Measurements from ENCODE around the gene DNASE1L2.

DNASE1L2 gene

DNA sequence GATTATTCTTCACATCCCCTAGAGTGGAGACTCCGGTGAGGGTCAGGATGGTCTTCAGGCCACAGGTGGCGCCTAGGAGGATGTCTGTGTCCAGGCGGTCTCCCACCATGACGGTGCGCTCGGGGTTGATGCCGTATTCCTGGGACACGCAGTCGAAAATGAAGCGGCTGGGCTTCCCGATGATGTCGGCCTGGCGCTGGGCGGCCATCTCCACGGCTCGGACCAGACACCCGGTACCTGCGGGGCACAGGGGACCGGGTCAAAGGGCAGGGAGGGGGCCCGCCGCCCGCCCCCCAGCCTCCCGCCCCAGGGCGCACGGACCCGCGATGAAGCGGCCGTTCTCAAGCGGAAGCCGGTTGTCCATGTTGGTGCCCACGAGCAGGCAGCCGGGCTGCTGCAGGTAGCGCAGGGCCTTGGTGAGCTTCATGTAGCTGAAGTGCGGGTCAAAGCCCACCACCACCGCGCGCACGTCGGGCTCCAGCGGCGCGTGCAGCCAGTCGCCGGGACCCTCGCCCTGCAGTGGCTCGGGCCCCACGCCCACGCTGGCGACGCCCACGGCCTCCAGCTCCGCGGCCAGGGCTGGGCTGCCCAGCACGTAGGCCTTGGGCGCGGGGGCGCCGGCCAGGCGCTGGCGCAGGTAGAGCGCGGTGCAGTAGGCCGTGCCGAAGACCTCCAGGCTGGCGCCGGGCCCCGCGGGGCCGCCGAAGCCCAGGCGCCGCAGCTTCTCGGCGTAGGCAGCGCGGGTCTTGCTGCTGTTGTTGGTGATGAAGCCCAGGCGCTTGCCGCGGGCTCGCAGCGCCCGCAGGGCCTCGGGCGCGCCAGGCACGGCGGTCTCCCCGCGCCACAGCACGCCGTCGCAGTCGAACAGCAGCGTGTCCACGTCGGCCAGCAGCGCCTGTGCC lies 22.2 kb upstream of the DNASE1L2 start:
- peak overlapping the region; percentile 73 for H3K4me3 ChIP-seq (ENCODE audit: low read depth, low read length)
- peaks cover 39% of the 10 kb centered on the region for H3K36me3 ChIP-seq
- peak overlapping the region; percentile 93 for H3K27ac ChIP-seq
- TF ChIP-seq, protein P1, sequence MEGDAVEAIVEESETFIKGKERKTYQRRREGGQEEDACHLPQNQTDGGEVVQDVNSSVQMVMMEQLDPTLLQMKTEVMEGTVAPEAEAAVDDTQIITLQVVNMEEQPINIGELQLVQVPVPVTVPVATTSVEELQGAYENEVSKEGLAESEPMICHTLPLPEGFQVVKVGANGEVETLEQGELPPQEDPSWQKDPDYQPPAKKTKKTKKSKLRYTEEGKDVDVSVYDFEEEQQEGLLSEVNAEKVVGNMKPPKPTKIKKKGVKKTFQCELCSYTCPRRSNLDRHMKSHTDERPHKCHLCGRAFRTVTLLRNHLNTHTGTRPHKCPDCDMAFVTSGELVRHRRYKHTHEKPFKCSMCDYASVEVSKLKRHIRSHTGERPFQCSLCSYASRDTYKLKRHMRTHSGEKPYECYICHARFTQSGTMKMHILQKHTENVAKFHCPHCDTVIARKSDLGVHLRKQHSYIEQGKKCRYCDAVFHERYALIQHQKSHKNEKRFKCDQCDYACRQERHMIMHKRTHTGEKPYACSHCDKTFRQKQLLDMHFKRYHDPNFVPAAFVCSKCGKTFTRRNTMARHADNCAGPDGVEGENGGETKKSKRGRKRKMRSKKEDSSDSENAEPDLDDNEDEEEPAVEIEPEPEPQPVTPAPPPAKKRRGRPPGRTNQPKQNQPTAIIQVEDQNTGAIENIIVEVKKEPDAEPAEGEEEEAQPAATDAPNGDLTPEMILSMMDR (IDR thresholded peaks at IDR 0.05; ENCODE audit: low read depth, low read length), result 0 out of 2 replicates have a peak, but pooled peaks have one; percentile 5
- H3K27me3 ChIP-seq (ENCODE audit: insufficient read depth, low read depth, severe bottlenecking), result no peaks in the 10 kb centered on the region
- H3K9me3 ChIP-seq (ENCODE audit: severe bottlenecking), result no peaks in the 10 kb centered on the region
- no peak for DNase-seq

DNA sequence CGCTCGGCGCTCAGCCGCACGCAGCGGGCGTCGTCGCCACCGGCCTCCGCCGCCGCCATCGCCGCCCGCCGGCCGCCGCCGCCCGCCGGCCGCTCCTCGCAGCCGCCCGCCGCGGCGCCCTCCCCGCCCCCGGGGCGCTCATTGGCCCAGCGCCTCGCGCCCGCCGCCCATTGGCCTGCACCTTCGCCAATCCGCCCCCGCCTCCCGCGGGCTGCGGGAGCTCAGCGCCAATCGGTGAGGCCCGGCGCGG lies 21.6 kb upstream of the DNASE1L2 start, which contains the start of gene PGP:
Gene PGP, minus strand, starts transcription at position 122 of the 250 bp plus-strand sequence. Its CDS starts 63 bp downstream, at position 59.
- H3K4me3 ChIP-seq (ENCODE audit: low read depth, low read length), result peak within 1 kb of the TSS; percentile 77
- TF ChIP-seq, protein P1 (IDR thresholded peaks at IDR 0.05; ENCODE audit: low read depth, low read length), result no peak
- H3K36me3 ChIP-seq, result peaks cover 33% of the 10 kb centered on the region
- no peaks in the 10 kb centered on the region for H3K27me3 ChIP-seq (ENCODE audit: insufficient read depth, low read depth, severe bottlenecking)
- no peak for DNase-seq
- H3K9me3 ChIP-seq (ENCODE audit: severe bottlenecking), result no peaks in the 10 kb centered on the region
- H3K27ac ChIP-seq, result peak within 1 kb of the TSS; percentile 96

DNA sequence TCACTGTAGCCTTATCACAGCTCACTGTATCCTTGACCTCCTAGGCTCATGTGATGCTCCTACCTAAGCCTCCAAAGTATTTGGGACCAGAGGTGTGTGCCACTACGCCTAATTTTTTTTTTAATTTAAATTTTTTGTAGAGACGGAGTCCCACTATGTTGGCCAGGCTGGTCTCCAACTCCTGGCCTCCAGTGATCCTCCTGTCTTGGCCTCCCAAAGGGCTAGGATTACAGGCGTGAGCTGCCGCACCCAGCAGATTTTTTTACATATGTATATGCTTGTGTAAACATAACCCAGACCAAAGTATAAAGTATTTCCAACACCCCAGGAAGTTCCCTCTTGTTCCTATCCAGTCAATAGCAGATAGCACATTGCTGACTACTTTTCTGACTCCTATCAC lies 19.9 kb upstream of the DNASE1L2 start:
- H3K27ac ChIP-seq, result peak overlapping the region; percentile 96
- no peak for DNase-seq
- H3K9me3 ChIP-seq (ENCODE audit: severe bottlenecking), result no peaks in the 10 kb centered on the region
- TF ChIP-seq, protein P1 (IDR thresholded peaks at IDR 0.05; ENCODE audit: low read depth, low read length), result no peak
- no peaks in the 10 kb centered on the region for H3K27me3 ChIP-seq (ENCODE audit: insufficient read depth, low read depth, severe bottlenecking)
- no peak overlapping the region for H3K4me3 ChIP-seq (ENCODE audit: low read depth, low read length)
- H3K36me3 ChIP-seq, result peaks cover 24% of the 10 kb centered on the region

DNA sequence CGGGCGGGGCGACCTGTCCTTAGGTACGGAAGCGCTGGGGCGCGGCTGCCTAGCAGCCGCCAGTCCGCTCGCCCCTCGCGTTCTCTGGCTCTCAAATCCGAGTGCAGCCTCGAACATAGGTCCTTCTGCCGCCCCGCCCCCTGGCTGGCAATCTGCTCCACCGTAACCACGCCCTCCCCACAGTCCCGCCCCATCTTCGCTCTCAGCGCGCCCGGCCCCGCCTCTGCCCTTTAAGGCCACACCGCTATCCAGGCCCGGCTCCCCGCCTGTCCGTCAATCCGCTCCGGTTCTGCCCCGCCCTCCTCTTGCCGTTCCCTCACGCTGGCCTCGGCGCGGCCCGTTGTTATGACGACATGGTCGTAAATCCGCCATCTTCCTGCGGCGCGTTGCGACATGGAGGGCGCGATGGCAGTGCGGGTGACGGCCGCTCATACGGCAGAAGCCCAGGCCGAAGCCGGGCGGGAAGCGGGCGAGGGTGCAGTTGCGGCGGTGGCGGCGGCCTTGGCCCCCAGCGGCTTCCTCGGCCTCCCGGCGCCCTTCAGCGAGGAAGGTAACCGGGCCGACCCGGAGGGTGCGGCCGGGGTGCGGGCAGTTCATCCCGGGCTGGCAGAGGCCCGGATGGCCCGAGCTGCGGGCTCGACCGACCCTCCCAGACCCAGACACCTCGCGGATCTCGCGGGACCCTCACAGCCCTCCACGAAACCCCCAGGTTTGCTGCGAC lies 12.9 kb upstream of the DNASE1L2 start, which contains the start of gene E4F1:
Gene E4F1, plus strand, starts transcription at position 371 of the 721 bp plus-strand sequence. Its CDS starts 23 bp downstream, at position 394.
- DNase-seq, result peak; percentile 100
- H3K27me3 ChIP-seq (ENCODE audit: insufficient read depth, low read depth, severe bottlenecking), result no peaks in the 10 kb centered on the region
- TF ChIP-seq, protein P1 (IDR thresholded peaks at IDR 0.05; ENCODE audit: low read depth, low read length), result no peak
- peaks cover 39% of the 10 kb centered on the region for H3K36me3 ChIP-seq
- H3K27ac ChIP-seq, result peak within 1 kb of the TSS; percentile 96
- peak within 1 kb of the TSS; percentile 97 for H3K4me3 ChIP-seq (ENCODE audit: low read depth, low read length)
- no peaks in the 10 kb centered on the region for H3K9me3 ChIP-seq (ENCODE audit: severe bottlenecking)

DNA sequence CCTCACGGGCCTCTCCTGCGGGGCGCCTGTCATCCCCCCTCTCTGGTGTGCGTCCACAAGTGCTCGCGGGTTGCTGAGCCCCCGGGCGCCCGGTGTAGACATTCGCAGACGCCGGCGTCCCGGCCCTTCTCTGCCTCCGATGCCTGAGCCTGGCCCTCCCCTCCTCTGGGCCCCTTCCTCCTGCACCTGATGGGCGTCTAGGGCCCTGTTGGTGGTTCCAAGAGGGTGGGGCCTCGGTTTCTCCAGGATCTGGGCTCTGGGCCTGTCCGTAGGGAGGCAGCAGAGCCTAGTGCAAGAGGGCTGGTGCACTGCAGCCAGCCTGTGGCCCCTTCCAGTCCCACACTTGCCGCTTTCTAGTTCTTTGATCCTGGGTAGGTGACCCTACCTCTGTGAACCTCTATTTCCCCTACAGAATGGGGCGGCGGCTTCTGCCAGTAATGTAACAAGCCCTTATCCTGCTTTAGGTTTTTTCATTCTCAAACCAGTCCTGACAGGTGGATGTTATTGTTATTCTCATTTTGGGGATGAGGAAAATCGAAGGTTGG lies 12.2 kb upstream of the DNASE1L2 start:
- DNase-seq, result no peak
- H3K27ac ChIP-seq, result peak overlapping the region; percentile 89
- TF ChIP-seq, protein P1 (IDR thresholded peaks at IDR 0.05; ENCODE audit: low read depth, low read length), result peak; percentile 23; the same call in 1 of the 2 replicates
- H3K9me3 ChIP-seq (ENCODE audit: severe bottlenecking), result no peaks in the 10 kb centered on the region
- H3K36me3 ChIP-seq, result peaks cover 45% of the 10 kb centered on the region
- H3K27me3 ChIP-seq (ENCODE audit: insufficient read depth, low read depth, severe bottlenecking), result no peaks in the 10 kb centered on the region
- peak overlapping the region; percentile 97 for H3K4me3 ChIP-seq (ENCODE audit: low read depth, low read length)
